DND-41 (cell line): ENCODE results near the gene GLDN.

Experiments used
- ATAC-seq: fragments of 200-7000 bp; cut with Tn5 transposase; 3 replicates; pipeline ENCODE4 v1.9.1; 2021; ENCODE audit warnings: low read depth; ENCODE audit not compliant: insufficient read depth
- DNase-seq: peaks from one replicate; pipeline ENCODE4 v3.0.0-alpha.2; 2020
- H2AFZ ChIP-seq: 2 replicates; pipeline ENCODE4 v1.6.0; 2012; ENCODE audit warnings: low read depth, low read length
- H3K27ac ChIP-seq: 2 replicates; pipeline ENCODE4 v1.5.1; 2012; ENCODE audit warnings: low read length, inconsistent platforms
- H3K27me3 ChIP-seq: fragments of 200-600 bp; sonication (generic); 2 replicates; pipeline ENCODE4 v1.6.0; 2012; ENCODE audit warnings: low read length, mild to moderate bottlenecking, inconsistent platforms; ENCODE audit not compliant: insufficient read depth, poor library complexity
- H3K36me3 ChIP-seq: 2 replicates; pipeline ENCODE4 v1.5.1; 2012; ENCODE audit warnings: low read length, inconsistent platforms; ENCODE audit not compliant: insufficient read depth
- H3K4me1 ChIP-seq: 2 replicates; pipeline ENCODE4 v1.5.1; 2012; ENCODE audit warnings: mild to moderate bottlenecking, low read length; ENCODE audit not compliant: insufficient read depth
- H3K4me2 ChIP-seq: 2 replicates; pipeline ENCODE4 v1.6.0; 2012; ENCODE audit warnings: mild to moderate bottlenecking, moderate library complexity, low read length, inconsistent platforms; ENCODE audit not compliant: insufficient read depth
- H3K4me3 ChIP-seq, 2 experiments: fragments of 200-600 bp in 1 of 2; shearing (Covaris generic) in 1 of 2; 2 replicates each; pipeline ENCODE4 v1.5.1; 2012 to 2016; ENCODE audit warnings: inconsistent platforms in 2 of 2, low read length in 2 of 2, mild to moderate bottlenecking in 2 of 2, low read depth in 1 of 2, moderate library complexity in 1 of 2
- H3K79me2 ChIP-seq: 2 replicates; pipeline ENCODE4 v1.6.0; 2012; ENCODE audit warnings: low read length, inconsistent platforms; ENCODE audit not compliant: insufficient read depth
- H3K9ac ChIP-seq: 2 replicates; pipeline ENCODE4 v1.6.0; 2012; ENCODE audit warnings: low read depth, mild to moderate bottlenecking, inconsistent platforms, low read length, moderate library complexity
- H3K9me3 ChIP-seq: 2 replicates; pipeline ENCODE4 v1.5.1; 2012; ENCODE audit warnings: low read length, moderate library complexity, mild to moderate bottlenecking, inconsistent platforms; ENCODE audit not compliant: insufficient read depth, severe bottlenecking
- H4K20me1 ChIP-seq: 2 replicates; pipeline ENCODE4 v1.6.0; 2012; ENCODE audit warnings: low read length; ENCODE audit not compliant: insufficient read depth
- CTCF ChIP-seq: IDR thresholded peaks from 2 replicates; pipeline ENCODE4 v1.5.1; 2012; ENCODE audit warnings: borderline replicate concordance, low read length, moderate library complexity, mild to moderate bottlenecking; ENCODE audit not compliant: poor library complexity, severe bottlenecking; ENCODE audit errors: extremely low read depth
- EZH2 ChIP-seq: IDR thresholded peaks from 3 replicates; pipeline ENCODE4 v1.6.1; 2012; ENCODE audit warnings: borderline replicate concordance, low read depth, mild to moderate bottlenecking, moderate library complexity, low read length, inconsistent platforms; ENCODE audit not compliant: severe bottlenecking

The GLDN gene

GRCh38 chr15:51386029-51386428, 44.6 kb downstream of the GLDN start:
- Histone ChIP-seq H3K9ac (no peak overlapping the region), H3K27me3 (peaks cover 4% of the 10 kb centered on the region), H3K4me3 (no peak overlapping the region), H3K4me2 (no peak overlapping the region), H3K9me3 (no peaks in the 10 kb centered on the region), H3K79me2 (no peaks in the 10 kb centered on the region), H4K20me1 (no peaks in the 10 kb centered on the region), H2AFZ (no peak overlapping the region), H3K4me1 (no peaks in the 10 kb centered on the region), H3K27ac (no peak overlapping the region), H3K36me3 (no peaks in the 10 kb centered on the region)
- TF ChIP-seq EZH2 = no peak
- TF ChIP-seq CTCF = no peak
- DNase-seq (no peak), ATAC-seq (no peak)

GRCh38 chr15:51386486-51386885, 45.0 kb downstream of the GLDN start:
- no peak for DNase-seq
- Histone ChIP-seq H3K36me3 (no peaks in the 10 kb centered on the region), H3K9me3 (no peaks in the 10 kb centered on the region), H3K4me2 (no peak overlapping the region), H4K20me1 (no peaks in the 10 kb centered on the region), H2AFZ (no peak overlapping the region), H3K9ac (no peak overlapping the region), H3K4me3 (no peak overlapping the region), H3K27ac (no peak overlapping the region), H3K27me3 (peaks cover 4% of the 10 kb centered on the region), H3K79me2 (no peaks in the 10 kb centered on the region), H3K4me1 (no peaks in the 10 kb centered on the region)
- no peak for ATAC-seq
- no peak for TF ChIP-seq EZH2
- no peak for TF ChIP-seq CTCF

DNA sequence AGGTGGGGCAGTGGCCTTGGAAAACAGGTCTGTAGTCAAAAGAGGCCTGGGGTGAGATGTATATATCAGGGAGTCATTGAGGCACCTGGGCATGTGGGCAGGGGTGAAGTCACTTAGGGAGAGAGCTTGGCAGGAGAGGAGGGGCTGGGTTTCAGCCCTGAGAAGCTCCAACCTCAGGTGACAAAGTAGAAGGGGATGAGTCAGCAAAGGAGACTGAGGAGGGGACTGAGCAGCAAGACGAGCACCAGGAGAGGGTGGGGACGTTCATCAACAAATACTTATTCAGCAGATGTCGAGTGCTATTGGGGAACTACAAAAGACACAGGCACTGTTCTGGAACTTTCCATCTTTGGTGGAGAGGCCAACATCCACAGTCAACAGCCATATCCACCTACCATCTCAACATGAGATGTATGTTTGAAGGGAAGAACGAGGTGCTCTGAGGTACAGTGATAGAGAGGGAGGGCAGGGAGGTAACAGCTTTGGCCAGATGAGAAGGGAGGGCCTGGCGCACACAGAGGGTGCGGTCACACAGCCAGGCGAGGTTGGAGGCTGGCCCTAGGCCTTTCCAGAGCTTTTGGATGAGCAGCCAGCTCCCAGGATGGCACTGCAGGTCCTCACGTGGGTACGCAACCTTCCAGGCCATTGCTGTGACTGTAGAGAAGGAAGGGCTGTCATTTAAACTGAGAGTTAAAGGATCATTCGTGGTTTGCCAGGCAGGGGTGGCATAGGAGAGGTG, 45.7 kb downstream of the GLDN start:
- no peaks in the 10 kb centered on the region for H3K36me3 ChIP-seq
- H3K9me3 ChIP-seq = no peaks in the 10 kb centered on the region
- no peaks in the 10 kb centered on the region for H3K79me2 ChIP-seq
- H3K4me3 ChIP-seq = no peak overlapping the region
- TF ChIP-seq EZH2 = no peak
- TF ChIP-seq CTCF = no peak
- H2AFZ ChIP-seq = no peak overlapping the region
- H3K27ac ChIP-seq = no peak overlapping the region
- H3K4me1 ChIP-seq = no peaks in the 10 kb centered on the region
- ATAC-seq (no peak), DNase-seq (no peak)
- H3K4me2 ChIP-seq = no peak overlapping the region
- H3K9ac ChIP-seq = no peak overlapping the region
- H4K20me1 ChIP-seq = no peaks in the 10 kb centered on the region
- peaks cover 4% of the 10 kb centered on the region for H3K27me3 ChIP-seq

DNA sequence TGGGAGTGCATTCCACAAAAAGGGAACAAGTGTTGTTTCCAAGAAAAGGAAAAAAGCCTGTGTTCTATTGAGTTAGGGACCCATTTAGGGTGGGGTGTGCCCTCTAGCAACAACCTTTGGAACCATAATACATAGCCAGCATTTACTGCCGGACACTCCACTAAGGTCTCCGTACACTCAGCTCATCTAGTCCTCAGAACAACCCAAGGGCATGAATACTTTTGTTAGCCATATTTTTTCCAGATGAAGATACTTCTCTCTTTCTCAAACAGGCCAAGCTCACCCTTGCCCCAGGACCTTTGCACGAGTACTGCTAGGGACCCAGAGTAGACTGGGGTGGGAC, 46.2 kb downstream of the GLDN start:
- H3K4me1 ChIP-seq = no peaks in the 10 kb centered on the region
- ATAC-seq = no peak
- no peak overlapping the region for H3K4me3 ChIP-seq
- no peaks in the 10 kb centered on the region for H3K79me2 ChIP-seq
- no peak overlapping the region for H3K27ac ChIP-seq
- peaks cover 4% of the 10 kb centered on the region for H3K27me3 ChIP-seq
- no peak overlapping the region for H2AFZ ChIP-seq
- no peak for DNase-seq
- no peaks in the 10 kb centered on the region for H3K9me3 ChIP-seq
- no peaks in the 10 kb centered on the region for H4K20me1 ChIP-seq
- H3K36me3 ChIP-seq = no peaks in the 10 kb centered on the region
- no peak for TF ChIP-seq CTCF
- H3K4me2 ChIP-seq = no peak overlapping the region
- no peak overlapping the region for H3K9ac ChIP-seq
